H1 (cell line): Measurements from ENCODE around the gene NF1. TPM values are rescaled to one million over a fixed set of nuclear protein-coding genes. Genes with fewer than 3 reads are reported as not detected.
A peak's percentile ranks its signal among the peaks of the same experiment; 100 is the strongest.

Experiments
- CTCF ChIA-PET: fragments of 300-600 bp; sonication (Branson Sonifier 250); formaldehyde crosslinking; loops from one replicate; lab custom pipeline; 2021; ENCODE audit not compliant: partially characterized antibody; lab: Charles Lee
- POLR2A ChIA-PET: fragments of 300-600 bp; sonication (Branson Sonifier 250); formaldehyde crosslinking; loops from one replicate; lab custom pipeline; 2021; ENCODE audit warnings: inconsistent platforms; ENCODE audit not compliant: partially characterized antibody; lab: Charles Lee
- DNase-seq, 2 experiments: peaks; one replicate each; pipeline versions ENCODE4 v3.0.0 to v3.0.0-alpha.2; 2010 to 2022; ENCODE audit warnings: low spot score in 2 of 2, low read depth in 1 of 2, mixed read lengths in 1 of 2
- FAIRE-seq: peaks from 2 replicates; lab custom pipeline; 2011; peaks lifted over from hg19 to GRCh38; lab: Jason Lieb, UNC
- H2AFZ ChIP-seq: 2 replicates; pipeline ENCODE4 v1.8.1; 2012; ENCODE audit warnings: low read length, inconsistent platforms
- H2AK5ac ChIP-seq: 2 replicates; pipeline ENCODE4 v1.6.1; 2013; ENCODE audit warnings: low read depth, low read length
- H2BK120ac ChIP-seq: replicated peaks from 2 replicates; pipeline ENCODE3; 2013; ENCODE audit warnings: low read depth, low read length, inconsistent platforms
- H2BK12ac ChIP-seq: 2 replicates; pipeline ENCODE4 v1.6.1; 2013; ENCODE audit warnings: low read depth, low read length
- H2BK15ac ChIP-seq: 2 replicates; pipeline ENCODE4 v1.6.1; 2013; ENCODE audit warnings: low read length
- H2BK20ac ChIP-seq: 2 replicates; pipeline ENCODE4 v1.6.1; 2013; ENCODE audit warnings: low read length
- H2BK5ac ChIP-seq: 2 replicates; pipeline ENCODE4 v1.6.1; 2013; ENCODE audit warnings: low read depth, low read length
- H3K14ac ChIP-seq: 2 replicates; pipeline ENCODE4 v1.6.1; 2013; ENCODE audit warnings: inconsistent platforms; ENCODE audit not compliant: insufficient read length
- H3K18ac ChIP-seq: 2 replicates; pipeline ENCODE4 v1.6.1; 2013; ENCODE audit warnings: low read length; ENCODE audit errors: extremely low read depth
- H3K23ac ChIP-seq: 2 replicates; pipeline ENCODE4 v1.6.1; 2013; ENCODE audit warnings: inconsistent platforms; ENCODE audit not compliant: insufficient read length
- H3K23me2 ChIP-seq: 2 replicates; pipeline ENCODE4 v1.6.1; 2013; ENCODE audit warnings: low read depth, low read length
- H3K27ac ChIP-seq: 2 replicates; pipeline ENCODE4 v1.6.1; 2011; ENCODE audit warnings: low read depth, low read length, inconsistent platforms
- H3K27me3 ChIP-seq, 4 experiments: replicated peaks in 1 of 4; 1 replicate in 1 of 4; 2 replicates in 3 of 4; pipeline versions ENCODE4 v1.6.1 to v1.8.1; 2011 to 2013; ENCODE audit warnings: low read length in 3 of 4, mild to moderate bottlenecking in 3 of 4, inconsistent platforms in 2 of 4, mixed read lengths in 2 of 4, moderate library complexity in 1 of 4; ENCODE audit not compliant: control insufficient read depth in 3 of 4, insufficient read depth in 3 of 4; ENCODE audit errors: extremely low read depth in 1 of 4
- H3K36me3 ChIP-seq, 4 experiments: 2 replicates each; pipeline versions ENCODE4 v1.6.1 to v1.8.1; 2011 to 2013; ENCODE audit warnings: mild to moderate bottlenecking in 4 of 4, low read length in 3 of 4, moderate library complexity in 2 of 4, control low read depth in 1 of 4, inconsistent platforms in 1 of 4; ENCODE audit not compliant: insufficient read depth in 4 of 4, control insufficient read depth in 2 of 4
- H3K4ac ChIP-seq: replicated peaks from 2 replicates; pipeline ENCODE3; 2013; ENCODE audit warnings: low read length, low read depth, mixed read lengths, inconsistent platforms; ENCODE audit not compliant: insufficient read length
- H3K4me1 ChIP-seq, 4 experiments: replicated peaks in 1 of 4; 1 replicate in 1 of 4; 2 replicates in 3 of 4; pipeline versions ENCODE4 v1.6.1 to v1.8.1; 2011 to 2013; ENCODE audit warnings: low read length in 3 of 4, inconsistent platforms in 2 of 4, mixed read lengths in 1 of 4; ENCODE audit not compliant: insufficient read depth in 4 of 4, control insufficient read depth in 3 of 4
- H3K4me2 ChIP-seq, 2 experiments: 2 replicates each; pipeline versions ENCODE4 v1.6.1 to v1.8.1; 2011 to 2013; ENCODE audit warnings: low read depth in 2 of 2, low read length in 2 of 2, control low read depth in 1 of 2, inconsistent platforms in 1 of 2, mild to moderate bottlenecking in 1 of 2; ENCODE audit not compliant: insufficient read depth in 1 of 2
- H3K4me3 ChIP-seq, 4 experiments: fragments of 200-600, 300-600 bp in 1 of 4; sonication (generic), shearing (Covaris generic), sonication (Bioruptor Twin) in 1 of 4; 2 replicates each; pipeline versions ENCODE4 v1.5.1 to v1.8.1; 2011 to 2016; ENCODE audit warnings: low read length in 4 of 4, low read depth in 3 of 4, control low read depth in 2 of 4, inconsistent platforms in 2 of 4, mild to moderate bottlenecking in 2 of 4, mixed read lengths in 1 of 4, moderate library complexity in 1 of 4; ENCODE audit not compliant: insufficient read depth in 2 of 4; ENCODE audit errors: extremely low read depth in 1 of 4
- H3K56ac ChIP-seq: replicated peaks from 2 replicates; pipeline ENCODE3; 2013; ENCODE audit warnings: low read depth, mild to moderate bottlenecking, mixed read lengths, low read length, inconsistent platforms; ENCODE audit not compliant: insufficient read length
- H3K79me1 ChIP-seq: 2 replicates; pipeline ENCODE4 v1.6.1; 2013; ENCODE audit warnings: low read depth, low read length, control low read depth
- H3K79me2 ChIP-seq, 2 experiments: 2 replicates each; pipeline versions ENCODE4 v1.6.1 to v1.8.1; 2012 to 2013; ENCODE audit warnings: low read length in 2 of 2, mild to moderate bottlenecking in 2 of 2, inconsistent platforms in 1 of 2; ENCODE audit not compliant: insufficient read depth in 2 of 2, control insufficient read depth in 1 of 2
- H3K9ac ChIP-seq, 4 experiments: replicated peaks in 1 of 4; 1 replicate in 1 of 4; 2 replicates in 3 of 4; pipeline versions ENCODE4 v1.6.1 to v1.8.1; 2011 to 2013; ENCODE audit warnings: low read depth in 3 of 4, low read length in 3 of 4, control low read depth in 2 of 4, mild to moderate bottlenecking in 2 of 4, moderate library complexity in 2 of 4, inconsistent platforms in 1 of 4; ENCODE audit errors: extremely low read depth in 1 of 4
- H3K9me3 ChIP-seq, 2 experiments: 2 replicates each; pipeline versions ENCODE4 v1.6.1 to v1.8.1; 2012 to 2013; ENCODE audit warnings: mild to moderate bottlenecking in 2 of 2, moderate library complexity in 2 of 2, control low read depth in 1 of 2, inconsistent platforms in 1 of 2, low read depth in 1 of 2, low read length in 1 of 2, mixed read lengths in 1 of 2; ENCODE audit not compliant: insufficient read depth in 2 of 2
- H4K20me1 ChIP-seq, 2 experiments: replicated peaks in 1 of 2; 2 replicates each; pipeline versions ENCODE3 to v1.8.1; 2011 to 2013; ENCODE audit warnings: inconsistent platforms in 2 of 2, low read length in 2 of 2, mild to moderate bottlenecking in 1 of 2; ENCODE audit not compliant: insufficient read depth in 2 of 2, control insufficient read depth in 1 of 2
- H4K5ac ChIP-seq: 2 replicates; pipeline ENCODE4 v1.6.1; 2013; ENCODE audit warnings: low read length, low read depth, mixed read lengths, inconsistent platforms; ENCODE audit not compliant: insufficient read length
- H4K8ac ChIP-seq: 2 replicates; pipeline ENCODE4 v1.8.0; 2013; ENCODE audit warnings: mild to moderate bottlenecking, moderate library complexity, low read length, inconsistent platforms; ENCODE audit not compliant: insufficient read depth; ENCODE audit errors: extremely low read depth
- H4K91ac ChIP-seq: replicated peaks from 2 replicates; pipeline ENCODE3; 2013; ENCODE audit warnings: low read length, mixed read lengths, inconsistent platforms; ENCODE audit not compliant: insufficient read length
- EGR1 ChIP-seq: IDR thresholded peaks from 2 replicates; pipeline ENCODE4 v1.6.1; 2011; ENCODE audit warnings: low read depth, low read length, borderline replicate concordance
- HDAC2 ChIP-seq, 2 experiments: fragments of 300-600 bp in 1 of 2; sonication (generic) in 1 of 2; IDR thresholded peaks; 2 replicates each; pipeline ENCODE4 v1.6.1; 2011 to 2012; ENCODE audit warnings: low read depth in 2 of 2, low read length in 2 of 2, mild to moderate bottlenecking in 2 of 2, moderate library complexity in 2 of 2, borderline replicate concordance in 1 of 2, inconsistent platforms in 1 of 2
- NRF1 ChIP-seq: IDR thresholded peaks from 2 replicates; pipeline ENCODE4 v1.6.1; 2011; ENCODE audit warnings: mild to moderate bottlenecking, low read depth, low read length, improper control_type of control experiment
- WGBS, 2 experiments: shearing (Covaris generic) in 1 of 2; methylation state at CpG; one replicate each; pipeline versions ENCODE4 v1.1.6 to v1.1.7; 2013 to 2015; ENCODE audit warnings: low lambda C conversion rate in 2 of 2, mixed read lengths in 2 of 2, inconsistent platforms in 1 of 2, low coverage in 1 of 2, missing lambda C conversion rate in 1 of 2; ENCODE audit not compliant: insufficient replicate concordance in 2 of 2, insufficient coverage in 1 of 2, insufficient read length in 1 of 2; ENCODE audit errors: extremely low coverage in 1 of 2, missing lambda C conversion rate in 1 of 2; 5-methylcytosine and 5-hydroxymethylcytosine counted together
- polyA plus RNA-seq, 7 experiments: library from polyadenylated mRNA; depleted of rRNA in 3 of 7; stranded (reverse) in 5 of 7; unstranded in 2 of 7; fragments of >200 nt in 5 of 7; fragments of 200-250 nt in 2 of 7; gene quantifications; 1 replicate in 5 of 7; 2 replicates in 1 of 7; 4 replicates in 1 of 7; pipeline versions ENCODE4 v1.2.1 to v1.2.3, GENCODE V29; 2011 to 2013; ENCODE audit warnings: missing spikeins in 2 of 7, mixed read lengths in 2 of 7
- total RNA-seq: library from RNA; stranded (reverse); fragmentation: NEBNext Ultra II Directional; extraction: Animal tissue kit (Norgen Biotek cat#: 25700); gene quantifications from 2 replicates; pipeline ENCODE4 v1.2.1, GENCODE V29; 2021

NF1 gene
- total and polyA plus RNA-seq, 2 of the 8 experiments (the other 6 are each of a cell fraction or from before 2014, with no cell fraction given) = 19.3 to 29.6 TPM

DNA sequence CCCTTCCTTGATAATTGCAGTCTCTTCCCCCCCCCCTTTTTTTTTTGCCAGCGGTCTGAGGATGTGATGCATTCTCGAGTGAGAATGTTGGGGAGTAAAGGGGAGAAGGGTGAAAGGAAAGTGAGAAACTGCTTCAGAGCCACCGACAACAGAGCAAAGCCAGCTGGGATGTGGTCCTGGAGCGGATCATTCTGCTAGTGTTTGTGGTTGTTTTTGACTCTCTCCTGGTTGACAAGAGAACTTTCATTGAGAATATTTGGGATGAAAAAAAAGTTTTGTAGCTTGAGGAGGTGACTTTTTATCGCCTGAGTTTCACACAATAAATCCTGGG lies 1.3 kb downstream of the NF1 start:
- Histone ChIP-seq H2BK20ac (no peak overlapping the region), H3K23ac (peak overlapping the region; percentile 6), H3K4me1 (peaks cover 2 to 11% (median 4%) of the 10 kb centered on the region in 4 experiments; a peak in 6 of 7 replicates), H3K27me3 (no peaks in the 10 kb centered on the region), H2AFZ (peak overlapping the region; percentile 86; the same call in 1 of the 2 replicates), H3K36me3 (no peaks in the 10 kb centered on the region), H3K14ac (no peak overlapping the region), H3K4ac (no peak overlapping the region), H2BK12ac (0 out of 2 replicates have a peak overlapping the region, but pooled peaks have one; percentile 20), H3K27ac (peak overlapping the region; percentile 72), H3K4me2 (peak overlapping the region; percentile 89 to 98), H3K9ac (peak overlapping the region in 3 of 4 experiments; percentile 49 to 84 (median 61); a peak in 4 of 7 replicates), H3K56ac (peak overlapping the region; percentile 38), H2BK15ac (no peak overlapping the region), H4K91ac (peak overlapping the region; percentile 12), H2AK5ac (no peak overlapping the region), H3K79me1 (no peaks in the 10 kb centered on the region), H3K18ac (peak overlapping the region; percentile 96), H3K23me2 (peaks cover 4% of the 10 kb centered on the region; the same call in 1 of the 2 replicates), H4K8ac (no peak overlapping the region), H4K5ac (peak overlapping the region; percentile 79), H2BK120ac (no peak overlapping the region), H4K20me1 (no peaks in the 10 kb centered on the region), H3K79me2 (peaks cover 3 to 46% of the 10 kb centered on the region in 2 experiments; a peak in 2 of 4 replicates), H3K9me3 (no peaks in the 10 kb centered on the region), H2BK5ac (peak overlapping the region; percentile 62; the same call in 1 of the 2 replicates), H3K4me3 (peak overlapping the region; percentile 79 to 92 (median 88))
- ChIA-PET POLR2A (interaction anchor here (0.6 to 2.0 kb wide), 8 partner anchors 9 to 79 kb away, joined by 3 to 9 read pairs (median 5); no protein-coding TSS in a partner anchor), CTCF (interaction anchor here (0.9 to 1.7 kb wide), 3 partner anchors 13 to 119 kb away, joined by 3 to 5 read pairs (median 3); no protein-coding TSS in a partner anchor)
- 7% methylated on average over 3 of the region's 5 CpGs; no CpG with 5 or more reads in 1 of the 2 experiments for WGBS, 2 experiments
- TF ChIP-seq EGR1 = 0 out of 2 replicates have a peak, but pooled peaks have one; percentile 33
- no peak for TF ChIP-seq HDAC2 (IDR thresholded peaks at IDR 0.05; ENCODE audit: borderline replicate concordance in 1 of 2, low read depth in 2 of 2, low read length in 2 of 2)
- TF ChIP-seq NRF1 = no peak
- FAIRE-seq (no peak), DNase-seq (no peak)
